A673 (cell line): ENCODE measurements around the gene CDK15. TPM values are rescaled to one million over a fixed set of nuclear protein-coding genes. Genes with fewer than 3 reads are reported as not detected.

ENCODE experiments used
- BruUV-seq: library from RNA; stranded (reverse); fragments of 400-500 nt; replicated peaks from 2 replicates; lab custom pipeline; 2021; lab: Mats Ljungman, UMichigan
- CTCF ChIA-PET: fragments of 300-600 bp; sonication (Branson Sonifier 250); formaldehyde crosslinking; loops from one replicate; lab custom pipeline; 2022; ENCODE audit warnings: antibody characterized with exemption; lab: Charles Lee
- POLR2A ChIA-PET: fragments of 300-600 bp; sonication (Branson Sonifier 250); formaldehyde crosslinking; loops from one replicate; lab custom pipeline; 2022; ENCODE audit warnings: antibody characterized with exemption; ENCODE audit not compliant: low non-redundant PET; lab: Charles Lee
- DNase-seq: peaks from one replicate; pipeline ENCODE4 v3.0.0-alpha.2; 2015; ENCODE audit warnings: low spot score
- H3K27ac ChIP-seq: fragments of 200-600 bp; sonication (generic); 2 replicates; pipeline ENCODE4 v1.5.1; 2016; ENCODE audit warnings: mixed run types, low read depth, mild to moderate bottlenecking, mixed read lengths, antibody characterized with exemption, low read length; ENCODE audit not compliant: poor library complexity, severe bottlenecking
- H3K27me3 ChIP-seq: fragments of 200-600 bp; sonication (generic); replicated peaks from 2 replicates; pipeline ENCODE4 v1.6.1; 2017; ENCODE audit warnings: mixed run types, low read depth, mild to moderate bottlenecking, mixed read lengths, antibody characterized with exemption, low read length; ENCODE audit not compliant: insufficient read depth, poor library complexity
- H3K36me3 ChIP-seq: fragments of 200-600 bp; sonication (generic); 2 replicates; pipeline ENCODE4 v1.6.1; 2016; ENCODE audit warnings: mixed run types, mild to moderate bottlenecking, mixed read lengths, antibody characterized with exemption, low read length; ENCODE audit not compliant: insufficient read depth, poor library complexity, severe bottlenecking
- H3K4me1 ChIP-seq: fragments of 200-600 bp; sonication (generic); 2 replicates; pipeline ENCODE4 v1.6.1; 2017; ENCODE audit warnings: mixed run types, mild to moderate bottlenecking, mixed read lengths, antibody characterized with exemption, low read length; ENCODE audit not compliant: insufficient read depth, poor library complexity, severe bottlenecking
- H3K4me3 ChIP-seq: fragments of 200-600 bp; sonication (generic); 2 replicates; pipeline ENCODE4 v1.5.1; 2016; ENCODE audit warnings: low read depth, mixed run types, mild to moderate bottlenecking, mixed read lengths, low read length; ENCODE audit not compliant: poor library complexity, severe bottlenecking
- H3K9me3 ChIP-seq: fragments of 200-600 bp; sonication (generic); 2 replicates; pipeline ENCODE4 v1.6.1; 2016; ENCODE audit warnings: mixed run types, low read depth, mild to moderate bottlenecking, mixed read lengths, antibody characterized with exemption, low read length; ENCODE audit not compliant: poor library complexity, severe bottlenecking
- CTCF ChIP-seq: fragments of 300-800, 200-600 bp; sonication (generic); conservative IDR thresholded peaks from 2 replicates; pipeline ENCODE4 v1.5.1; 2017; ENCODE audit warnings: low read depth, mild to moderate bottlenecking, antibody characterized with exemption, low read length, moderate library complexity, mixed read lengths
- EZH2 ChIP-seq: fragments of 200-600 bp; sonication (generic); IDR thresholded peaks from 2 replicates; pipeline ENCODE4 v1.6.1; 2017; ENCODE audit warnings: borderline replicate concordance, low read depth, mild to moderate bottlenecking, mixed read lengths, antibody characterized with exemption, low read length; ENCODE audit not compliant: poor library complexity, severe bottlenecking
- intact Hi-C: fragments of 100-400 bp; cut with micrococcal nuclease; formaldehyde crosslinking; loops from one replicate; pipeline ENCODE4 v1.10.0; 2022; ENCODE audit not compliant: unreplicated experiment
- total RNA-seq: library from RNA; stranded (reverse); gene quantifications from 2 replicates; pipeline ENCODE4 v1.2.3, GENCODE V29; 2021

CDK15 gene
- total RNA-seq, 1 experiment from 2014 or later, result 0.11 TPM

- Histone ChIP-seq H3K27ac (no peak overlapping the region), H3K9me3 (no peaks in the 10 kb centered on the region), H3K27me3 (peaks cover 75% of the 10 kb centered on the region), H3K36me3 (no peaks in the 10 kb centered on the region), H3K4me3 (no peak overlapping the region), H3K4me1 (peaks cover 36% of the 10 kb centered on the region)
- TF ChIP-seq EZH2, result no peak
- no peak for TF ChIP-seq CTCF
- DNase-seq, result no peak
- intact Hi-C loops, result loop anchor here (5.0 kb wide), 1 partner anchor 81 kb away; no protein-coding TSS in a partner anchor
- no TSS peak for BruUV-seq
- ChIA-PET POLR2A (no interaction called here), CTCF (no interaction called here)
Observed at GRCh38 chr2:201930831-201931230, 124.5 kb downstream of the CDK15 start.

GRCh38 chr2:201931475-201931874 lies 125.1 kb downstream of the CDK15 start:
- peak; percentile 46 for DNase-seq
- peaks cover 75% of the 10 kb centered on the region for H3K27me3 ChIP-seq
- ChIA-PET CTCF (no interaction called here), POLR2A (no interaction called here)
- no peak for TF ChIP-seq EZH2
- no peak for TF ChIP-seq CTCF
- H3K9me3 ChIP-seq, result no peaks in the 10 kb centered on the region
- intact Hi-C loops, result loop anchor here (5.0 kb wide), 1 partner anchor 81 kb away; no protein-coding TSS in a partner anchor
- no peak overlapping the region for H3K27ac ChIP-seq
- no peak overlapping the region for H3K4me3 ChIP-seq
- peaks cover 36% of the 10 kb centered on the region for H3K4me1 ChIP-seq
- H3K36me3 ChIP-seq, result no peaks in the 10 kb centered on the region
- BruUV-seq, result no TSS peak

- no peaks in the 10 kb centered on the region for H3K9me3 ChIP-seq
- intact Hi-C loops, result loop anchor here (2.0 to 5.0 kb wide), 2 partner anchors 45 to 80 kb away; no protein-coding TSS in a partner anchor
- H3K4me1 ChIP-seq, result peaks cover 36% of the 10 kb centered on the region
- no peaks in the 10 kb centered on the region for H3K36me3 ChIP-seq
- H3K27me3 ChIP-seq, result peaks cover 75% of the 10 kb centered on the region
- H3K4me3 ChIP-seq, result no peak overlapping the region
- H3K27ac ChIP-seq, result no peak overlapping the region
- no peak for TF ChIP-seq EZH2
- TF ChIP-seq CTCF, result no peak
- no TSS peak for BruUV-seq
- POLR2A ChIA-PET, result no interaction called here
- DNase-seq, result peak; percentile 25
- CTCF ChIA-PET, result no interaction called here
Observed at GRCh38 chr2:201931951-201932350, 125.6 kb downstream of the CDK15 start.
